ENCODE measurements around the gene CKB.

Gene CKB

DNA sequence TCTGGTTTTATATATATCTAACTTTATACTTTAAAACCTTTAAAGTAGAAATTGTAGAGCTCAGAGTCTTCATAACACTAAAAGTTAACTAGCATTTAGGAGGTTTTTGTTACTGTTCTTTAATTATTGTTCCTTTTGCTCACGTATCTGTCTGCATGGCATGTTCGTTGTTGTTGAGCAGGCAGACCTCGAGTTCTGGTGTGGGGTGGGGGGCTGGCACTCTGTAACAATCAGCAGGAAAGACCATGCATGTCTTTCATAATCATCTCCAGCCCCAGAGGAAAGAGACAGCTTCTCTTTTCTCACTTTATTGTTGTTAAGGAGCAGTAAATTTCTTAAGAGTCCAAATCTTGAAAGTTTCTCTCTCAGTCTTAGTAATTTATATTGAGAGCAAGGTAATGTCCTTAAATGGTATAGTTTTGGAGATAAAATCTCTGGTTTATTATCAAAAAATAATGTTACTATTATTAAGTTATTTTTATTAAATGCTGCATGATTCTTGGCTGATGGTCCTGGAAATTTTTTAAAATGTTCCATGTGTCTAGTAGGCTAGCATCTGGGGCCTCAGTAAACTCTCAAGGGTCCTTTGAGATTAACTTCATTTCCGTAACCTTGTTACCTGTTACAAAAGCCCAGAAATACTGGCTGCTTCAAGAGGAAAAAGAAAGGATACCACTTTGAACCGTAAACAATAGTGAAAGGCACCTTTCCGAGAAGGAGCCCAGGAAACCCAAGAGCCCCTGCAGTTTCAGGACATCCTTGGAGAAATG is 30.3 kb downstream of the CKB start:
- in situ Hi-C loops (cut with HindIII; ENCODE audit: low sequenced_read_pairs) = no loop called here

DNA sequence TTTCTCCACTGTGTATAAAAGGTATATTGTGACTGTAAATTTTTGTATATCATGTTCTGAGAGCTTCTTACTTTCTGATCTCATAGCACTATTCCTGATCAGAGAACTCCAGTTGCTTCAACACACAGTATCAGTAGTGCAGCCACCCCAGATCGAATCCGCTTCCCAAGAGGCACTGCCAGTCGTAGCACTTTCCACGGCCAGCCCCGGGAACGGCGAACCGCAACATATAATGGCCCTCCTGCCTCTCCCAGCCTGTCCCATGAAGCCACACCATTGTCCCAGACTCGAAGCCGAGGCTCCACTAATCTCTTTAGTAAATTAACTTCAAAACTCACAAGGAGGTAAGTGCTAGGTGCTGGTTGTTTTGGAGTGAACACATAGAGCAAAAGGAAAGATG is 30.9 kb downstream of the CKB start:
- in situ Hi-C loops (cut with HindIII; ENCODE audit: low sequenced_read_pairs) = no loop called here

DNA sequence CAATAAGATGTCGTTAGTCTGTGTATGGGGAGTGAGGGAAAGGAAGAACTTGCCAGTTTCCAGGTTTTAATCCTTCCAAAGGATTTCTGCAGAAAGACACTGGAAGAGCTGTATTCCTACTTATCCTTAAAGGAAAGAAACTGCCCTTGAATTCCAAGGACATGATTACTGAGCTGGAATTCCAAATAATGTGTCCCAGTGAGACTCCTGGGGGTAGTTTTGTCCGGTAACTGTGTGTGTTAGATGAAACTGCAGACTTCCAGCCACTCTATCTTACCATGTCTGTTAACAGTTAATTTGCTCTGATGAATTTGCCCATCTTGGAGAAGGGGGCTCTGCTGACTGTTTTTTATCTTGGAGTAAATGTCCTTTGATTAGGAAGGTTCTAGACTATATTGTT is 33.0 kb downstream of the CKB start:
- in situ Hi-C loops (cut with HindIII; ENCODE audit: low sequenced_read_pairs) = no loop called here

DNA sequence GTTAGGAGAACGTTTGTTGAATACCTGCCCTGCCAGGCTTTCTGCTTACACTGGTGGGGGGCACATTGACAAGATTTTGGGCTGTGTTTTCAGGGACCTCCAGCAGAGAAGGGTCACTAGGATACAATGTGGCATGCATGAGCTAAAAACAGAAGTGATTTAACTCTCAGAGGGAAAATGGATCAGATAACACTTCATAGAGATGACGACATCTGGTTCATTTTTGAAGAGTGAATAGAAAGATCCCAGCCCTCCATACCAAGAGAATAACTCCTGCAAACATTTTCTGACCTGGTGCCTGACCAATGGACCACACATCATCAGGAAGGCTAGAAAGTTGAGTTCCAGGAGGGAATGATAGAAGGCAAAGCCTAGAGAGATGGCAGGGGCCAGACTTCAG is 33.7 kb downstream of the CKB start:
- in situ Hi-C loops (cut with HindIII; ENCODE audit: low sequenced_read_pairs) = no loop called here

DNA sequence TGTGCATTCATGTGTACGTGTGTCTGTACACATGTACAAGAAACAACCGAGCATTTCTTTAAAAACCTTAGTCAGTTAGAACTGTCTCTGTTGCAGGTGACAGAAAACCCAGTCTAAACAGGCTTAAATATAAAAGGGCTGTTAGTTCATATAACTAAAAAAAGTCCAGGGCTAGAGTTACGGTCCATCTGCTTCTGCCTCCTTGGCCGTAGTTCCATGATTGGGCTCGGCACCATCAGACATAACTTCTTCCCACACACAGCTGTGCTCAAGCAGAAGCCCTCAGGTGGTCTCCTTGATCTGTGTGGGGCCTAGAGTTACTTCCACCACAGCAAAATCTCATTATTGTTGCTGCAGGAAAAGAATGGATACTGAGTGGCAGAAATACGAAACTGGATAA is 34.6 kb downstream of the CKB start:
- in situ Hi-C loops (cut with HindIII; ENCODE audit: low sequenced_read_pairs) = no loop called here

DNA sequence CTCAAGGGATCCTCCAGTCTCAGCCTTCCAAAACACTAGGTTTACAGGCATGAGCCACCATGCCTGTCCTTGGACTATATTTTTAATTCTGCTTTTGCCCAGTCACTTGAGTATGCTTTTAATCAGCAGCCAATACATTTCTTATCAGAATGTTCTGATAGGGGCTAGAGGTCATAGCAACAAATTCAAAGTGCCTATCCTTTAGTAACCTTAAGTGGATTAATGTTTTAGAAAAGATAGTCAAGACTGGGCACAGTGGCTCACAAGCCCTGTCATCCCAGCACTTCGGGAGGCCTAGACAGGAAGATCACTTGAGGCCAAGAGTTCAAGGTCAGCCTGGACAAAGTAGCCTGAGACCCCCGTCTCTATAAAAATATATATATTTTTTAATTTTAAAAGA is 37.1 kb downstream of the CKB start:
- in situ Hi-C loops (cut with HindIII; ENCODE audit: low sequenced_read_pairs) = no loop called here

DNA sequence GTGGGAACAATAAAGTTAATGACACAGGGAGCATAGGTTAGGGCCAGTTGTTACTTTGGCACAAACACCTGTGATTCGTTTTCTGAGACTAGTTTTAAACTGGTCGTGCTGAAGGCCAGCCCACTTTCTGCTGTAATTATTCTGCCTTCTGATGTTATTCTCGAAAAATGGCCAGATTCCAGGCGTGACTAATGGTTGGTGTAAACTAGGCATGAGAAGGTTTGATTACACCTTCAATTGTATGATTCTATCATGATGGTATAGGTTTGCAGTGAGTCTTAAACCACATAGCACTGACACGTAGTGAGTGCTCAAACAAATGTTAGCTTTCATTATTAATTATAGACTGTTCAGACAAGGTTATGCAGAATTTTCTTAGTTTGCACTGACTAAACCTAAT is 39.0 kb downstream of the CKB start:
- in situ Hi-C loops (cut with HindIII; ENCODE audit: low sequenced_read_pairs) = no loop called here

DNA sequence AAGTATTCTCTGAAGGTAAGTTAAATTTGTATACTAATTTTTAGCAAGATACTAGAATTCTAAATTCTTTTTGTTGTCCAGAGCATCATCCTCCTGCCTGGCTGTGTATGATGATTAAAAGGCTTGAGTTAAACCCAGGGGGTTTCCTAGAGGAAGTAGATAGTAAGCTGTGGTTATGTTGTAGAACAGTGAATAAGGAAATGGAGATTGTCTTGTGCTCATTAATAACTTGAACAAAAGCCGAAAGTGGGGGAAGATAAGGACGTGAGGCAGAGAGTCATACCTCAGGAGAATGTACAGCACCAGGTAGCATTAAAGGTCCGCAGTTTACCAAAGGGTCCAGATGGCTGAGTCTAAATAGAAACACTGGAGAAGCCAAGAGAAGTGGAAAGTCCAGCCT is 42.0 kb downstream of the CKB start:
- in situ Hi-C loops (cut with HindIII; ENCODE audit: low sequenced_read_pairs) = no loop called here

DNA sequence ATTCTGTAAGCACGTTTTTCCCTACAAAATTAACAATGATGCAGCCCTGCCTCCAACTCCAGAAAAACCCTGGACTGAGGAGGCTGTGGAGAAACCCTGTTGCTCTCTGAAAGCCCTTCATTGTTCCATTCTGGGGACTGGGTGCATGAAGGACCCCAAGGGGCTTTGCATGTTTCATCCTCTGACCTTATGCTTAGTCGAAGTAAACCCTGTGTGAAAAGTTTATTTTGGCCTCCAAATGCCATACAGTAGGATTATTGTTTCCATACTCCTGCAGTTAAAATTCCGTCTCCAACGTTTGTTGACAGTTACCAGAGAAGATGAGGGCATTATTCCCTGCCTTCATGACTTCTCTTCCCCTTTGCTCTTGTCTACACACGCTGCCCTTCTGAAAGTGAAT is 46.0 kb downstream of the CKB start:
- in situ Hi-C loops (cut with HindIII; ENCODE audit: low sequenced_read_pairs) = no loop called here

DNA sequence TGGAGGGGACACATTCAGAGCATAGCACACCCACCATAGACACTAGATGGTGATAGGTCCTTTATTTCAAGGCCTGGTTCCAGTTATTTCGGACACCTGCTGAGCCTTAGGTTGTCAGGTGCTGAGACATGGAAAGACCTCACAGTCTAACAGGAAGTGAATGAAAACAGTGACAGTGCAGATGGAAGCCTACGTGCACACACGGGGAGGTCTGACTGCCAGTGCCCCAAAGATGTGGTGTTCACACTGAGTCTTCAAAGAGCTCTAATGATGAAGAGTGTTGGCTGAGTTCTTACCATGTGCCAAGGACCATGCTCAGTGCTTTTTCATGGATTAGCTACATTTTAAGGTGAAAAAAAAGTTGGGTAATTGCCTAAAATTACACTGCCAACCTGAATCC is 46.6 kb downstream of the CKB start:
- in situ Hi-C loops (cut with HindIII; ENCODE audit: low sequenced_read_pairs) = no loop called here

DNA sequence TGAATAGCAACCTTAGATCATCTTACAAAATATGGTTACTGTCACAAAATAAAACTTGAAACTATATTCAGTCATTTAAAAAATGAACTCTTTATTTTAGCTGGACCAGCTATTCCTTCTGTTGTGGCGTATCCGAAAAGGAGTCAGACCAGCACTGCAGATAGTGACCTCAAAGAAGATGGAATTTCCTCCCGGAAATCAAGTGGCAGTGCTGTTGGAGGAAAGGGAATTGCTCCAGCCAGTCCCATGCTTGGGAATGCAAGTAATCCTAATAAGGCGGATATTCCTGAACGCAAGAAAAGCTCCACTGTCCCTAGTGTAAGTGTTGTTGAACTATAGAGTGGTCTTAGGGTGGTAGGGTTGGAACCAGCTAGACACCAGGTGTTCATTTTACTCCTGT is 47.7 kb downstream of the CKB start:
- in situ Hi-C loops (cut with HindIII; ENCODE audit: low sequenced_read_pairs) = no loop called here

DNA sequence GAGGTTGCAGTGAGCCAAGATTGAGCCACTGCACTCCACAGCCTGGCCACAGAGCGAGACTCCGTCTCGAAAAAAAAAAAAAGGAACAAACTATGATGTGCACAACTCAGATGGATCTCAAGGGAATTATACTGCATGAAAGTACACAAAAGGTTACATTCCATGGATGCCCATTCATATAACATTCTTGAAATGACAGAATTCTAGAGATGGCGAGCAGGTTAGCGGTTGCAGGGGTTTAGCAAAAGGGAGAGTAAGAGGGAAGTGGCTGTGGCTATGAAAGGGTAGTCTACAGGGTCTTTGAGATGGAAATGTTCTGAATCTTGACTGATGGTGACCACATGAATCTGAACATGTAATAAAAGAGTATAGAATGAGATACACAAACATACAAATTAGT is 49.7 kb downstream of the CKB start:
- in situ Hi-C loops (cut with HindIII; ENCODE audit: low sequenced_read_pairs) = no loop called here
